ENCODE measurements around the gene TAS1R1. TPM values are rescaled to one million over a fixed set of nuclear protein-coding genes. Genes with fewer than 3 reads are reported as not detected.

The TAS1R1 gene
- total RNA-seq, 2 experiments from 2014 or later = not detected

- H3K4me1 Mint-ChIP-seq (ENCODE audit: low read depth) = peaks cover 21% of the 10 kb centered on the region
- H3K27ac Mint-ChIP-seq = peak overlapping the region; percentile 69
- intact Hi-C loops (cut with micrococcal nuclease) = no loop called here
- H3K27me3 Mint-ChIP-seq = no peaks in the 10 kb centered on the region
- no peaks in the 10 kb centered on the region for H3K9me3 Mint-ChIP-seq
- TF ChIP-seq CTCF (IDR thresholded peaks at IDR 0.05) = no peak
- POLR2A ChIA-PET = interaction anchor here (0.9 to 1.8 kb wide), 2 partner anchors 10 to 11 kb away, joined by 3 to 6 read pairs; no protein-coding TSS in a partner anchor
- ATAC-seq = peak; percentile 26
- H3K4me3 Mint-ChIP-seq = no peak overlapping the region
- no peak for DNase-seq
- H3K36me3 Mint-ChIP-seq (ENCODE audit: low read depth) = peaks cover 22% of the 10 kb centered on the region
- CTCF ChIA-PET = interaction anchor here (1.4 kb wide), 1 partner anchor 55 kb away, joined by 4 read pairs; no protein-coding TSS in a partner anchor
Observed at GRCh38 chr1:6591222-6591621, 36.1 kb downstream of the TAS1R1 start.

GRCh38 chr1:6591644-6592043 lies 36.5 kb downstream of the TAS1R1 start:
- no peaks in the 10 kb centered on the region for H3K9me3 Mint-ChIP-seq
- peaks cover 26% of the 10 kb centered on the region for H3K36me3 Mint-ChIP-seq (ENCODE audit: low read depth)
- intact Hi-C loops (cut with micrococcal nuclease) = no loop called here
- H3K4me3 Mint-ChIP-seq = no peak overlapping the region
- DNase-seq (no peak), ATAC-seq (no peak)
- ChIA-PET POLR2A (interaction anchor here (0.9 to 1.8 kb wide), 2 partner anchors 10 to 11 kb away, joined by 3 to 6 read pairs; no protein-coding TSS in a partner anchor), CTCF (interaction anchor here (1.4 kb wide), 1 partner anchor 55 kb away, joined by 4 read pairs; no protein-coding TSS in a partner anchor)
- peaks cover 26% of the 10 kb centered on the region for H3K4me1 Mint-ChIP-seq (ENCODE audit: low read depth)
- peak overlapping the region; percentile 46 for H3K27ac Mint-ChIP-seq
- no peaks in the 10 kb centered on the region for H3K27me3 Mint-ChIP-seq
- TF ChIP-seq CTCF (IDR thresholded peaks at IDR 0.05) = no peak

- H3K27ac Mint-ChIP-seq = no peak overlapping the region
- CTCF ChIA-PET = interaction anchor here (0.9 to 1.4 kb wide), 2 partner anchors 54 kb away, joined by 3 to 4 read pairs; no protein-coding TSS in a partner anchor
- ATAC-seq (no peak), DNase-seq (no peak)
- peaks cover 31% of the 10 kb centered on the region for H3K4me1 Mint-ChIP-seq (ENCODE audit: low read depth)
- no peak for TF ChIP-seq CTCF (IDR thresholded peaks at IDR 0.05)
- POLR2A ChIA-PET = interaction anchor here (1.8 kb wide), 1 partner anchor 9 kb away, joined by 6 read pairs; no protein-coding TSS in a partner anchor
- peaks cover 30% of the 10 kb centered on the region for H3K36me3 Mint-ChIP-seq (ENCODE audit: low read depth)
- no peak overlapping the region for H3K4me3 Mint-ChIP-seq
- no peaks in the 10 kb centered on the region for H3K27me3 Mint-ChIP-seq
- H3K9me3 Mint-ChIP-seq = no peaks in the 10 kb centered on the region
- intact Hi-C loops (cut with micrococcal nuclease) = no loop called here
Observed at GRCh38 chr1:6592441-6592840, 37.3 kb downstream of the TAS1R1 start.

- no peak for TF ChIP-seq CTCF (IDR thresholded peaks at IDR 0.05)
- peaks cover 34% of the 10 kb centered on the region for H3K36me3 Mint-ChIP-seq (ENCODE audit: low read depth)
- H3K9me3 Mint-ChIP-seq = no peaks in the 10 kb centered on the region
- no peak overlapping the region for H3K27ac Mint-ChIP-seq
- POLR2A ChIA-PET = interaction anchor here (1.0 kb wide), 1 partner anchor 10 kb away, joined by 6 read pairs; no protein-coding TSS in a partner anchor
- ATAC-seq (no peak), DNase-seq (no peak)
- intact Hi-C loops (cut with micrococcal nuclease) = no loop called here
- no peaks in the 10 kb centered on the region for H3K27me3 Mint-ChIP-seq
- peaks cover 31% of the 10 kb centered on the region for H3K4me1 Mint-ChIP-seq (ENCODE audit: low read depth)
- CTCF ChIA-PET = interaction anchor here (0.9 kb wide), 1 partner anchor 53 kb away, joined by 3 read pairs; no protein-coding TSS in a partner anchor
- no peak overlapping the region for H3K4me3 Mint-ChIP-seq
Observed at GRCh38 chr1:6592865-6593593, 37.9 kb downstream of the TAS1R1 start.

GRCh38 chr1:6593810-6594209 lies 38.7 kb downstream of the TAS1R1 start:
- H3K36me3 Mint-ChIP-seq (ENCODE audit: low read depth) = peaks cover 34% of the 10 kb centered on the region

More at GRCh38 chr1:6593810-6594209, 38.7 kb downstream of the TAS1R1 start:
- CTCF ChIA-PET = no interaction called here
- peaks cover 33% of the 10 kb centered on the region for H3K4me1 Mint-ChIP-seq (ENCODE audit: low read depth)
- no peak for ATAC-seq
- POLR2A ChIA-PET = interaction anchor here (1.0 to 1.4 kb wide), 2 partner anchors 11 to 39 kb away, joined by 3 to 6 read pairs; partner anchors contain the start of gene NOL9
- no peak for DNase-seq
- TF ChIP-seq CTCF (IDR thresholded peaks at IDR 0.05) = no peak
- H3K9me3 Mint-ChIP-seq = no peaks in the 10 kb centered on the region
- no peaks in the 10 kb centered on the region for H3K27me3 Mint-ChIP-seq
- H3K27ac Mint-ChIP-seq = no peak overlapping the region
- intact Hi-C loops (cut with micrococcal nuclease) = no loop called here
- no peak overlapping the region for H3K4me3 Mint-ChIP-seq

All from activated CD8-positive, alpha-beta T cell treated with anti-CD3 and anti-CD28 coated beads for 36 hours (primary cell).